DOHH2 (cell line): Measurements from ENCODE around the gene PRG3.

Experiments used
- CTCF ChIP-seq: fragments of 200-600 bp; sonication (generic); IDR thresholded peaks from one replicate; pipeline ENCODE4 v1.5.1; 2014; ENCODE audit warnings: antibody characterized with exemption, mild to moderate bottlenecking, low read depth, low read length; ENCODE audit not compliant: poor library complexity, severe bottlenecking
- EZH2phosphoT487 ChIP-seq: fragments of 200-600 bp; sonication (generic); IDR thresholded peaks from 2 replicates; pipeline ENCODE4 v1.6.1; 2017; ENCODE audit warnings: borderline replicate concordance, mild to moderate bottlenecking, antibody characterized with exemption, low read length, moderate library complexity, mixed read lengths

DNA sequence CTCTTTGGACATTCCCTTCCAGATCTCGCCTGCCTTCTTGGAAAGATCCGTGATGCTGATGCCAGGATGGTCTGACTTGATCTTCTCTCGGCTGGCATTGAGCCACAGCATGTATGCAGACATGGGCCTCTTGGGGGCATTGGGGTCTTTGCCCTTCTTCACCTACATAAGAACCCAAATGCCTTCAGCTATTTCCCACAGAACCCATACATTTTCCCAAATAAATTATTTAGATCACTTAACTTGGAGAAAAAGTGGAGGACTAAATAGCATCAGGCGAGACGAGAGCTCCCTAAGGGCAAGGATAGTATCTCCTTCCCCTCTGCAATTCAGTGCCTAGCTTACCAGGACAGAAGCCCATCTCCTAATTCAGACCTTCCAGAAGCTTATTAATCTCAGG, 53.2 kb downstream of the PRG3 start:
- TF ChIP-seq CTCF (no peak), EZH2phosphoT487 (no peak)
